Loucy (cell line): ENCODE results near the gene GJA9.

Experiments
- H2AFZ ChIP-seq: fragments of 200-600 bp; sonication (generic); 2 replicates; pipeline ENCODE4 v1.6.0; 2016; ENCODE audit warnings: antibody characterized with exemption, mild to moderate bottlenecking, low read length, moderate library complexity
- H3F3A ChIP-seq: fragments of 200-600 bp; 2 replicates; pipeline ENCODE4 v1.6.0; 2016; ENCODE audit warnings: antibody characterized with exemption, low read depth, mild to moderate bottlenecking
- H3K27me3 ChIP-seq: fragments of 200-600 bp; sonication (generic); 2 replicates; pipeline ENCODE4 v1.6.1; 2014; ENCODE audit warnings: low read length, mild to moderate bottlenecking; ENCODE audit not compliant: insufficient read depth, poor library complexity, severe bottlenecking
- H3K36me3 ChIP-seq: fragments of 200-600 bp; sonication (generic); 2 replicates; pipeline ENCODE4 v1.6.1; 2016; ENCODE audit warnings: low read length; ENCODE audit not compliant: insufficient read depth
- H3K4me1 ChIP-seq: fragments of 200-600 bp; sonication (generic); 2 replicates; pipeline ENCODE4 v1.5.1; 2014; ENCODE audit warnings: low read length, mild to moderate bottlenecking; ENCODE audit not compliant: insufficient read depth, poor library complexity, severe bottlenecking
- H3K4me2 ChIP-seq: fragments of 200-600 bp; sonication (generic); 2 replicates; pipeline ENCODE4 v1.6.0; 2014; ENCODE audit warnings: antibody characterized with exemption, low read length, low read depth, mild to moderate bottlenecking; ENCODE audit not compliant: poor library complexity, severe bottlenecking
- H3K4me3 ChIP-seq: fragments of 200-600 bp; sonication (generic); 2 replicates; pipeline ENCODE4 v1.5.1; 2014; ENCODE audit warnings: low read length, mild to moderate bottlenecking, mixed read lengths; ENCODE audit not compliant: poor library complexity, severe bottlenecking
- H3K79me2 ChIP-seq: fragments of 200-600 bp; sonication (generic); 2 replicates; pipeline ENCODE4 v1.6.1; 2014; ENCODE audit warnings: low read length; ENCODE audit not compliant: insufficient read depth
- H3K9ac ChIP-seq: fragments of 200-600 bp; sonication (generic); 2 replicates; pipeline ENCODE4 v1.6.0; 2014; ENCODE audit warnings: mild to moderate bottlenecking, low read depth, low read length, moderate library complexity; ENCODE audit not compliant: poor library complexity, severe bottlenecking
- H3K9me2 ChIP-seq: fragments of 200-600 bp; sonication (generic); replicated peaks from 2 replicates; pipeline ENCODE4 v1.6.1; 2016; ENCODE audit warnings: low read depth, low read length, mixed read lengths
- H3K9me3 ChIP-seq: fragments of 200-600 bp; sonication (generic); 2 replicates; pipeline ENCODE4 v1.6.1; 2014; ENCODE audit warnings: mild to moderate bottlenecking, antibody characterized with exemption, low read length, low read depth; ENCODE audit not compliant: insufficient read depth
- H4K20me1 ChIP-seq: fragments of 200-600 bp; sonication (generic); 2 replicates; pipeline ENCODE4 v1.6.0; 2014; ENCODE audit warnings: antibody characterized with exemption, low read length, mild to moderate bottlenecking; ENCODE audit not compliant: insufficient read depth, poor library complexity, severe bottlenecking
- EZH2phosphoT487 ChIP-seq: fragments of 200-600 bp; IDR thresholded peaks from 2 replicates; pipeline ENCODE4 v1.6.1; 2018; ENCODE audit warnings: antibody characterized with exemption, mild to moderate bottlenecking, moderate library complexity, borderline replicate concordance
- TF ChIP-seq, protein P1 (sequence below): fragments of 200-600 bp; sonication (generic); conservative IDR thresholded peaks from 2 replicates; pipeline ENCODE4 v1.5.1; 2014; ENCODE audit warnings: mild to moderate bottlenecking, antibody characterized with exemption, low read length

GJA9 gene

DNA sequence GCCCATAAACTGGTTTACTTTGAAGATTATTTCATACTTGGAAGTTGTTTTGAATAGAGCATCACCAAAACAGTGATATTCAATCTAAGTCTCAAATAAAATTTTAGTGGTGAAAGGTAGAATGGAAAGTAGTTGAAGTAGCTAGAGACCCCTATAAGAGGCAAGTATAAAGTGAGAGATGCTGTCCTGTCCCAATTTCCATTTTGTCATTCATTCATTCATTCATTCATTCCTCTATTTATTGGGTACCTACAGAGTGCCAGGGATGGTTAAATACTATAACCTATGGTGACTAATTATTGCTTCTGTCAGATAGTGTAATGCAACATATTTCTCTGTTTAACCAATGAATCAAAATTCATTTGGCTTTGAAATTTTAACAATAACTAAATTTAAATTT lies 54.5 kb downstream of the GJA9 start:
- no peak for TF ChIP-seq EZH2phosphoT487
- TF ChIP-seq, protein P1, sequence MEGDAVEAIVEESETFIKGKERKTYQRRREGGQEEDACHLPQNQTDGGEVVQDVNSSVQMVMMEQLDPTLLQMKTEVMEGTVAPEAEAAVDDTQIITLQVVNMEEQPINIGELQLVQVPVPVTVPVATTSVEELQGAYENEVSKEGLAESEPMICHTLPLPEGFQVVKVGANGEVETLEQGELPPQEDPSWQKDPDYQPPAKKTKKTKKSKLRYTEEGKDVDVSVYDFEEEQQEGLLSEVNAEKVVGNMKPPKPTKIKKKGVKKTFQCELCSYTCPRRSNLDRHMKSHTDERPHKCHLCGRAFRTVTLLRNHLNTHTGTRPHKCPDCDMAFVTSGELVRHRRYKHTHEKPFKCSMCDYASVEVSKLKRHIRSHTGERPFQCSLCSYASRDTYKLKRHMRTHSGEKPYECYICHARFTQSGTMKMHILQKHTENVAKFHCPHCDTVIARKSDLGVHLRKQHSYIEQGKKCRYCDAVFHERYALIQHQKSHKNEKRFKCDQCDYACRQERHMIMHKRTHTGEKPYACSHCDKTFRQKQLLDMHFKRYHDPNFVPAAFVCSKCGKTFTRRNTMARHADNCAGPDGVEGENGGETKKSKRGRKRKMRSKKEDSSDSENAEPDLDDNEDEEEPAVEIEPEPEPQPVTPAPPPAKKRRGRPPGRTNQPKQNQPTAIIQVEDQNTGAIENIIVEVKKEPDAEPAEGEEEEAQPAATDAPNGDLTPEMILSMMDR = no peak
- no peak overlapping the region for H3K4me3 ChIP-seq
- no peaks in the 10 kb centered on the region for H3K27me3 ChIP-seq

DNA sequence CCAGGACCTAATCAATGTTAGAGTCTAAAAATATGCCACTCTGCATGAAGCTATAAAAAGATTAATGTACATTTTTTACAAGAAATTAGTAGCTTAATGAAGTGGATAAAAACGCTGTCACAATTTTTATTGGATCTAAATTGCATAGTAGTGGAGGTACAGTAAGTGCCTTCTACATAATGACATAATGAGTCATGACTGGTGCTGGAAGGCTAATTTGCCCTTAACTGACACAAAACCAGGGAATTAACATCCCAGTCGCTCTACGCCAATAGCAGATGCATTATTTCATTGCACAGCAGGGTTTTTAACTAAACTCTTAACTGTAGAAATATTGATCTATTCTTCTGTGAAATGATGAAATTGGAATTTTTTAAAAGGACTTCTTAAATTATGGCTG lies 55.1 kb downstream of the GJA9 start:
- Histone ChIP-seq H2AFZ (no peak overlapping the region), H3K36me3 (no peaks in the 10 kb centered on the region), H3K4me2 (no peak overlapping the region), H3F3A (no peaks in the 10 kb centered on the region), H3K4me1 (no peaks in the 10 kb centered on the region), H3K9ac (no peak overlapping the region), H3K4me3 (no peak overlapping the region), H3K9me3 (no peaks in the 10 kb centered on the region), H3K27me3 (no peaks in the 10 kb centered on the region), H3K9me2 (no peaks in the 10 kb centered on the region), H3K79me2 (no peaks in the 10 kb centered on the region), H4K20me1 (no peaks in the 10 kb centered on the region)
- TF ChIP-seq, protein P1 = no peak
- TF ChIP-seq EZH2phosphoT487 = no peak

More for the DNA sequence above, 54.5 kb downstream of the GJA9 start:
- H3K9me2 ChIP-seq = no peaks in the 10 kb centered on the region
- H3K79me2 ChIP-seq = no peaks in the 10 kb centered on the region
- no peaks in the 10 kb centered on the region for H3K4me1 ChIP-seq
- H2AFZ ChIP-seq = no peak overlapping the region
- H3K9me3 ChIP-seq = no peaks in the 10 kb centered on the region
- no peaks in the 10 kb centered on the region for H3K36me3 ChIP-seq
- H3K4me2 ChIP-seq = no peak overlapping the region
- H4K20me1 ChIP-seq = no peaks in the 10 kb centered on the region
- no peaks in the 10 kb centered on the region for H3F3A ChIP-seq
- H3K9ac ChIP-seq = no peak overlapping the region
